ENCODE measurements around the gene ACTG2. TPM values are rescaled to one million over a fixed set of nuclear protein-coding genes. Genes with fewer than 3 reads are reported as not detected.

ACTG2 gene
- total and polyA plus RNA-seq, 4 donors: 20.5 to 82.9 (median 44.7) TPM

Small RNAs within 50 kb of the gene (small RNA-seq; reads per million reads assigned to genes)
- not detected for gene RNA5SP97 (ENCODE audit: low replicate concordance)

Other genes starting within 250 kb of the ACTG2 start
- gene TPRKB, start 155.7 kb upstream of the ACTG2 start, total RNA-seq: 10 to 100 TPM; 15.1 to 17.9 TPM
- gene TPRKB, start 155.7 kb upstream of the ACTG2 start, polyA plus RNA-seq: 10 to 100 TPM; 33.3 to 54.2 TPM
- gene DUSP11, start 112.9 kb upstream of the ACTG2 start, total RNA-seq: 10 to 100 TPM; 16.9 to 44.1 TPM
- gene DUSP11, start 112.9 kb upstream of the ACTG2 start, polyA plus RNA-seq: 10 to 100 TPM; 13.9 to 17.1 TPM
- not detected for gene C2orf78, start 108.8 kb upstream of the ACTG2 start, total RNA-seq
- gene C2orf78, start 108.8 kb upstream of the ACTG2 start, polyA plus RNA-seq: not detected
- gene STAMBP, start 64.0 kb upstream of the ACTG2 start, total RNA-seq: 10 to 100 TPM; 25.1 to 39.7 TPM
- gene STAMBP, start 64.0 kb upstream of the ACTG2 start, polyA plus RNA-seq: 10 to 100 TPM; 22.3 to 23.6 TPM
- gene DGUOK, start 33.9 kb downstream of the ACTG2 start, total RNA-seq: 10 to 100 TPM; 28.9 to 51.2 TPM
- 100 to 1,000 TPM in 1 of 2 donors, 10 to 100 TPM in 1; 96.6 to 103 TPM for gene DGUOK, start 33.9 kb downstream of the ACTG2 start, polyA plus RNA-seq
- gene TET3, start 91.9 kb downstream of the ACTG2 start, total RNA-seq: 10 to 100 TPM; 19.2 to 26.9 TPM
- gene TET3, start 91.9 kb downstream of the ACTG2 start, polyA plus RNA-seq: 10 to 100 TPM in 1 of 2 donors, 1 to 10 TPM in 1; 4.6 to 10.0 TPM

All from lung (tissue), 5 donors.